ENCODE measurements around the gene PHPT1. TPM values are rescaled to one million over a fixed set of nuclear protein-coding genes. Genes with fewer than 3 reads are reported as not detected.

Gene PHPT1

GRCh38 chr9:136898483-136899100, 49.4 kb downstream of the PHPT1 start:
- Histone ChIP-seq H2BK5ac (ENCODE audit: low read length) (no peak overlapping the region), H3K36me3 (replicated peaks in 1 of 2; ENCODE audit: control insufficient read depth in 2 of 2, insufficient read depth in 2 of 2, low read length in 2 of 2) (peaks cover 48 to 72% of the 10 kb centered on the region in 2 donors), H3K27me3 (ENCODE audit: control insufficient read depth in 3 of 3, insufficient read depth in 3 of 3, low read depth in 1 of 3, low read length in 3 of 3) (no peaks in the 10 kb centered on the region), H3K14ac (ENCODE audit: low read length) (no peak overlapping the region), H3K4me1 (ENCODE audit: control insufficient read depth in 2 of 2, insufficient read depth in 1 of 2, low read depth in 1 of 2, low read length in 2 of 2) (peaks cover 0 to 8% of the 10 kb centered on the region in 2 donors), H2BK12ac (ENCODE audit: low read length) (no peak overlapping the region), H4K8ac (ENCODE audit: low read depth, low read length) (no peak overlapping the region), H2AK5ac (ENCODE audit: low read depth, low read length) (no peak overlapping the region), H3K27ac (replicated peaks; ENCODE audit: low read length) (no peak overlapping the region), H3K23ac (ENCODE audit: low read depth, low read length, poor library complexity) (no peak overlapping the region), H3K4ac (ENCODE audit: low read length) (no peak overlapping the region), H3K9ac (ENCODE audit: low read depth, low read length, poor library complexity) (no peak overlapping the region), H4K91ac (ENCODE audit: low read depth, low read length, poor library complexity) (no peak overlapping the region), H2AFZ (ENCODE audit: low read length) (no peak overlapping the region), H3K18ac (ENCODE audit: low read length) (no peak overlapping the region), H2BK120ac (ENCODE audit: low read depth, low read length) (no peak overlapping the region), H3K4me3 (ENCODE audit: low read length in 2 of 2) (no peak overlapping the region), H2BK15ac (ENCODE audit: low read length) (no peak overlapping the region), H3K79me1 (ENCODE audit: low read depth, low read length) (peaks cover 25% of the 10 kb centered on the region), H3K9me3 (replicated peaks in 1 of 2; ENCODE audit: control insufficient read depth in 2 of 2, insufficient read depth in 1 of 2, low read depth in 1 of 2, low read length in 2 of 2) (no peaks in the 10 kb centered on the region), H3K4me2 (ENCODE audit: insufficient read depth, low read length, poor library complexity, severe bottlenecking) (no peak overlapping the region)
- no peak for DNase-seq (ENCODE audit: low spot score)
- WGBS, 2 donors (ENCODE audit: extremely low coverage in 2 of 2, insufficient read length in 2 of 2, insufficient replicate concordance in 1 of 2) = no CpG with 5 or more reads among the region's 21 CpGs

GRCh38 chr9:136899196-136899595, 50.0 kb downstream of the PHPT1 start:
- Histone ChIP-seq H2BK120ac (ENCODE audit: low read depth, low read length) (no peak overlapping the region), H3K23ac (ENCODE audit: low read depth, low read length, poor library complexity) (no peak overlapping the region), H3K27ac (replicated peaks; ENCODE audit: low read length) (no peak overlapping the region), H3K14ac (ENCODE audit: low read length) (no peak overlapping the region), H4K8ac (ENCODE audit: low read depth, low read length) (no peak overlapping the region), H2AFZ (ENCODE audit: low read length) (no peak overlapping the region), H3K36me3 (replicated peaks in 1 of 2; ENCODE audit: control insufficient read depth in 2 of 2, insufficient read depth in 2 of 2, low read length in 2 of 2) (peaks cover 48 to 73% of the 10 kb centered on the region in 2 donors), H3K79me1 (ENCODE audit: low read depth, low read length) (peaks cover 25% of the 10 kb centered on the region), H3K9me3 (replicated peaks in 1 of 2; ENCODE audit: control insufficient read depth in 2 of 2, insufficient read depth in 1 of 2, low read depth in 1 of 2, low read length in 2 of 2) (no peaks in the 10 kb centered on the region), H3K9ac (ENCODE audit: low read depth, low read length, poor library complexity) (no peak overlapping the region), H3K18ac (ENCODE audit: low read length) (no peak overlapping the region), H3K4ac (ENCODE audit: low read length) (no peak overlapping the region), H4K91ac (ENCODE audit: low read depth, low read length, poor library complexity) (no peak overlapping the region), H3K4me3 (ENCODE audit: low read length in 2 of 2) (no peak overlapping the region), H2BK15ac (ENCODE audit: low read length) (no peak overlapping the region), H3K4me1 (ENCODE audit: control insufficient read depth in 2 of 2, insufficient read depth in 1 of 2, low read depth in 1 of 2, low read length in 2 of 2) (peaks cover 0 to 8% of the 10 kb centered on the region in 2 donors), H2AK5ac (ENCODE audit: low read depth, low read length) (no peak overlapping the region), H3K4me2 (ENCODE audit: insufficient read depth, low read length, poor library complexity, severe bottlenecking) (no peak overlapping the region), H3K27me3 (ENCODE audit: control insufficient read depth in 3 of 3, insufficient read depth in 3 of 3, low read depth in 1 of 3, low read length in 3 of 3) (no peaks in the 10 kb centered on the region), H2BK5ac (ENCODE audit: low read length) (no peak overlapping the region), H2BK12ac (ENCODE audit: low read length) (no peak overlapping the region)
- no peak for DNase-seq (ENCODE audit: low spot score)
- WGBS, 2 donors (ENCODE audit: extremely low coverage in 2 of 2, insufficient read length in 2 of 2, insufficient replicate concordance in 1 of 2) = no CpG with 5 or more reads among the region's 9 CpGs

- H3K27ac ChIP-seq (replicated peaks; ENCODE audit: low read length) = no peak overlapping the region
- H3K27me3 ChIP-seq (ENCODE audit: control insufficient read depth in 3 of 3, insufficient read depth in 3 of 3, low read depth in 1 of 3, low read length in 3 of 3) = no peaks in the 10 kb centered on the region
- H3K36me3 ChIP-seq (replicated peaks in 1 of 2; ENCODE audit: control insufficient read depth in 2 of 2, insufficient read depth in 2 of 2, low read length in 2 of 2) = peaks cover 44 to 74% of the 10 kb centered on the region in 2 donors
- no peak overlapping the region for H3K9ac ChIP-seq (ENCODE audit: low read depth, low read length, poor library complexity)
- no peak overlapping the region for H2BK5ac ChIP-seq (ENCODE audit: low read length)
- no peak overlapping the region for H2BK15ac ChIP-seq (ENCODE audit: low read length)
- no peak overlapping the region for H2BK120ac ChIP-seq (ENCODE audit: low read depth, low read length)
- H3K4me1 ChIP-seq (ENCODE audit: control insufficient read depth in 2 of 2, insufficient read depth in 1 of 2, low read depth in 1 of 2, low read length in 2 of 2) = peaks cover 0 to 8% of the 10 kb centered on the region in 2 donors
- H2AFZ ChIP-seq (ENCODE audit: low read length) = no peak overlapping the region
- DNase-seq (ENCODE audit: low spot score) = no peak
- no peak overlapping the region for H2AK5ac ChIP-seq (ENCODE audit: low read depth, low read length)
- no peaks in the 10 kb centered on the region for H3K9me3 ChIP-seq (replicated peaks in 1 of 2; ENCODE audit: control insufficient read depth in 2 of 2, insufficient read depth in 1 of 2, low read depth in 1 of 2, low read length in 2 of 2)
- WGBS, 2 donors (ENCODE audit: extremely low coverage in 2 of 2, insufficient read length in 2 of 2, insufficient replicate concordance in 1 of 2) = no CpG with 5 or more reads among the region's 10 CpGs
- H3K23ac ChIP-seq (ENCODE audit: low read depth, low read length, poor library complexity) = no peak overlapping the region
- H3K18ac ChIP-seq (ENCODE audit: low read length) = no peak overlapping the region
- no peak overlapping the region for H3K4ac ChIP-seq (ENCODE audit: low read length)
- H4K91ac ChIP-seq (ENCODE audit: low read depth, low read length, poor library complexity) = no peak overlapping the region
- no peak overlapping the region for H4K8ac ChIP-seq (ENCODE audit: low read depth, low read length)
- H3K4me3 ChIP-seq (ENCODE audit: low read length in 2 of 2) = no peak overlapping the region
- H3K4me2 ChIP-seq (ENCODE audit: insufficient read depth, low read length, poor library complexity, severe bottlenecking) = no peak overlapping the region
- no peak overlapping the region for H2BK12ac ChIP-seq (ENCODE audit: low read length)
- no peak overlapping the region for H3K14ac ChIP-seq (ENCODE audit: low read length)
- H3K79me1 ChIP-seq (ENCODE audit: low read depth, low read length) = peaks cover 17% of the 10 kb centered on the region
These were observed 51.3 kb downstream of the PHPT1 start for GRCh38 chr9:136900556-136900955.

Small RNA genes within 50 kb of the gene (small RNA-seq; reads per million reads assigned to genes)
- gene AL355987.2 (ENCODE audit: insufficient read depth) = not detected
- not detected for gene MIR4292 (ENCODE audit: insufficient read depth)
- not detected for gene MIR4479 (ENCODE audit: insufficient read depth)

Data from neuronal stem cell (in vitro differentiated cells).